CD4-positive, alpha-beta T cell treated with Interleukin-21 for 1 hour (primary cell): ENCODE results near the gene SLC6A16.
"Not testable (repeated sequence)": the region's sequence is repeated elsewhere in the genome, so short reads cannot be mapped to it uniquely, and the experiment has no call there.

ENCODE experiments used
- DNase-seq: peaks from one replicate; pipeline ENCODE4 v3.0.0-alpha.2; 2020

Gene SLC6A16

DNA sequence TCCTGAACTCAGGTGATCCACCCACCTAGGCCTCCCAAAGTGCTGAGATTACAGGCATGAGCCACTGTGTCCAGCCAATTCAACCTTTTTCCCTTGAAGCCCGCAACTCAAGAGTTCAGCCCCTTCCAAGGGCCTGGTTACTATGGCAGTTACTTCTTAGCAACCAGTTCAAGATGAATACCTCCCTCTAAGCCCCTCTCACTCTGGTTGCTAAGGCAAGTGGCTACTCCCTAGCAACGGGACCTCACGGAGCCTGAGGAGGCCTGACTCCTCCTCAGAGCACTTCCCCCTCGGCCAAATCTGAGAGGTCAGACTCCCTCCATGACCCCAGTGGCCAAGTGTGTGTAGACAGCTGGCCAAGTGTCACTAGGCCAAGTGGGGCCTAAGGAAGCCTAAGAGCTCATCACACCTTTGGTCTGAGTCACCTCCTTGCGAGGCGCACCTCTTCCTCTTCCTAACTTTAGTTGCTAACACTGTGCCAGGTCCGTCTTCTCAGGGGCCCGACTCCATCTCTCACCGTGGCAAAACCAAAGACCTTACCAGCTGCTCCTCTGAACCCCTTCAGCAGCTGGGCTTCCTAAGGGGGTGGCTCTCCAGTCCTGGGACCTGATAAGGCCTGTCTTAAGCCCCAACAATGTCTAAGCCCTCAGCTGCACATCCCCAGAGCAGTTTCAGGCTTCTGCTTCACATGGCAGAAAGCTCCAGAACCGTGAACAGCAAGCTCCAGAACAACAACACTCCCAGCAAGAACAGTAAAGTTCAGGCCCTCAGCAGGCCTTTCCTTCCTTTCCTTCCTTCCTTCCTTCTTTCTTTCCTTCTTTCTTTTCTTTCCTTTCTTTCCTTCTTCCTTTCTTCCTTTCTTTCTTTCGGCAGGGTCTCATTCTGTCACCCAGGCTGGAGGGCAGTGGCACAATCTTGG is 19.8 kb upstream of the SLC6A16 start:
- no peak for DNase-seq

DNA sequence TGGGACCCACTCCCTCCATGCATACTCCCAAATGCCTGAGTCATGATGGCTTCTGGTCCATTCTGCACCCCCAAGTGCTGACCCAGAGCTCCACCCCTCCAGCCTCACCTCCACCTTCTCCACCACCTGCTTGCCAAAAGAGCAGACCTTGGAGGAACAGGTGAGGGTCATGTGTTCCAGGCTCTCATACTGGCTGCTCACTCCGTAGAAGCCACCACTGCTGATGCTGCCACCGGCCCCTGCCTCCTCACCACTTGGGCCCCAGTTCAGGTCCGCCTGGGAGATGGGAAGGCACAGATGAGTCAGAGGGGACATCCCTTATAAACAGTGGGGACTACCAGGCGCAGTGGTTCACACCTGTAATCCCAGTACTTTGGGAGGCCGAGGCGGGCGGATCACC is 18.1 kb upstream of the SLC6A16 start:
- no peak for DNase-seq

DNA sequence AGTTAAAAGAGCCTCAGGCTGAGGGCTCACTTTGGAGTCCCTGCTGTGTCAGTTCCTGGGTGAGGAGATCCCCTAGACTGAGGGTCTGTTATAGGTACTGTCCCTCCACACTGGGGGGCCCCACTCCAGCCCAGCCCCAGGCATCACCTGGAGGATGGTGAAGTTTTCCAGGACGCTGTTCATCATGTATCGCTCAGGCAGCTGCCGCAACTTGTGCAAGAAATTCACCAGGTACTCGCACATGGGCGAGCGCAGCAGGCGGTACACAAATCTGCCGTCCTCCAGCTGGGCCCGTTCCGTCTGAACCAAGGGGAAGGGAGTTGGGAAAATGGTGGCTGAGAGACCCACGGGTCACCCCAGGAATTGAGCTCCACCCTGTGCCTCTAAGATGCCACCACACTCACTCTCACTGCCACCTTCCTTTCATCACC is 17.3 kb upstream of the SLC6A16 start:
- no peak for DNase-seq

DNA sequence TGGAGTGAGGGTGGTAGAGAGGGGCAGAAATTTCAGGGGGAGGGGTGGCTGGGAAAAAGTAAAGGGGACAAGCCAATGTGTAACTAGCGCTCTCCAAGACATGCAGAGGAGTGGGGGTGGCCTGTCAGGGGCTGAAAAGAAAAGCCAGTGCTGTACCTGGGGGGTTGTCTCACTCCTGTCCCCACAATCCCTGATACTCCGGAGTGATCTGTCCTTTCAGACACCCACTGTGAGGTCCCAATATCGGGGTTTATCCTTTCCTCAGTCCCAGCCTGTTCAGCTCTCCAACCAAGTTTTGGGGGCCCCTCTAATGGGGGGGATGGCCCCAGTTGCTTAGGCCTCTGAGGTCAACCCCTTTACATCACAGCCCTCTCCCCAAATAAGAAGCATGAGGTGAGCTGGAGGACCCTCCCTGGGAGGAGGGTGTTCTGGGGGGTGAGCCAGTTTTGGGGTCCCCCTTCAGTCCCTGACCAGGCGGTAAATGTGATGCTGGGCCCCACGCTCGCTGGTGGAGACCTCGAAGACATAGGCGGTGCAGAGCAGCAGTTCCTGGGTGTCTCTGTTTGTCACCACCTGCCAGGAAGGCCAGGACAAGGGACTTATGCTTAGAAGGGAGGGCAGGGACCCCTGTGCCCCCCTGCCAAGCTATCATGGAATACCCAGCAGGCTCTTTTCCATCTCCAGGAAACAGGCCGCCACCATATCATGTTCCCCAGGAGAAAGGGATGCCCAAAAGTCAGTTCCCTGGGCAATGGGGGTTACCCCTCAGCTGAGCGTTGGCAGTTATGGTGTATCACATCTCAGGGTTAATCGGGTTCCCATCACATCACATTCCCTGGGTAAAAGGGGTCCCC is 16.1 kb upstream of the SLC6A16 start:
- no peak for DNase-seq

DNA sequence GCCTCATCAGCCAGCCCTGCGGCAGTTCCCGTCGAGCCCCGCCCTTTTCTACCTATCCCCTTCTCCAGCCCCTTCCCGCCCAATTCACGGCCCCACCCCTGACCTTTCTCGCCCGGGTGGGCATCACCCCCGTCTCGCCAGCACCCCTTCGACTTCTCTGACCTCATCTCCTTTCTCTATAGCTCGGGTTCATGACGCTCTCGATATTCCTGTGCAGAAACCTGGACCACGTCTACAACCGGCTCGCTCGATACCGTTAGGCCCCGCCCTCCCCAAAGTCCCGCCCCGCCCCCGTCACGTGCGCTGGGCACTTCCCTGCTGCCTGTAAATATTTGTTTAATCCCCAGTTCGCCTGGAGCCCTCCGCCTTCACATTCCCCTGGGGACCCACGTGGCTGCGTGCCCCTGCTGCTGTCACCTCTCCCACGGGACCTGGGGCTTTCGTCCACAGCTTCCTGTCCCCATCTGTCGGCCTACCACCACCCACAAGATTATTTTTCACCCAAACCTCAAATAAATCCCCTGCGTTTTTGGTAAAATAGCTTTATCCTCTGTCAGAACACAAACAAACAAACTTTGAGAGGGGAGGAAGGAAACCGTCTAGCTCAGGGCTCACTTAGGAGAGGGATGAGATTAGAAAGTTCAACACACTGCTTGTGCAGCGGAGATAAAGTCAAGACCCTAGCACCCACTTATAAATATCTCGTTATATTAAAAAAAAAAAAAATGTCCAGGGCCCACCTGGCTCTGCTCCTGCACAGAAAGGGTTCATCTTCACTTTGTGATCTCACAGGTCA is 15.3 kb upstream of the SLC6A16 start:
- DNase-seq = peak; percentile 27

DNA sequence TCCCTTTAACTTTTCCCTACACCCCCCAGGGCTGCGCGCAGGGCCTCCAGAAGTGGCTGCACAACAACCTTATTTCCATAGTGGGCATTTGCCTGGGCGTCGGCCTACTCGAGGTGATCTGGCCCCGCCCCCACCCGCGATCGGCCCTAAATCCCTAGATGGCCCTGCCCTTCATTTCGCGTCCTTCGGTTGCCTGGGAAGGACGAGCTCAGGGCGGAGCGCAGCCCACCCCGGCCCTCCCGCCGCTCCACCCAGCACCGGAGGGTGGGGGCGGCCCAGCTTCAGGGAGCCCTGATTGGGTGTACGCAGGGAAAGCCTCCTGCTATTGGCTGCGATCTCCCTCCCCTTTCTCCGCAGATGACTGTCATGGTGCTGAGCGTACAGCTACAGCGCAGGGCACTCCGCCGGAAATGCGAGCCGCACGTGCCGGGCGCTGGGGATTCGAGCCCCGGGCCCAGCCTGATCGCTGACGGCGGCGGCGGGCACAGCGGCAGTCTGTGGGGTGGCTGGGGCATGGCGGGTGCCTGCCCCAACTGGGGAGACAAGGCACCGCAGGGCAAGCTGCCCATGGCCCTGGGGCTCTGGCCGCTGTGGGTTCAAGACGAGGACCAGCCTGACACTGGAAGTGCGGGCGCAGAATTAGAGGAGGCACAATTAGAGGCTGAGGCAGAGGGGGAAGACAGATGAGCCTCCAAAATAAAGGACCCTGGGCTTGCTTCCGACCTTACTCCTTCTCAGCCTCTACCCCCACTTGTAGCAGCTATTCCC is 14.5 kb upstream of the SLC6A16 start:
- DNase-seq = no peak

DNA sequence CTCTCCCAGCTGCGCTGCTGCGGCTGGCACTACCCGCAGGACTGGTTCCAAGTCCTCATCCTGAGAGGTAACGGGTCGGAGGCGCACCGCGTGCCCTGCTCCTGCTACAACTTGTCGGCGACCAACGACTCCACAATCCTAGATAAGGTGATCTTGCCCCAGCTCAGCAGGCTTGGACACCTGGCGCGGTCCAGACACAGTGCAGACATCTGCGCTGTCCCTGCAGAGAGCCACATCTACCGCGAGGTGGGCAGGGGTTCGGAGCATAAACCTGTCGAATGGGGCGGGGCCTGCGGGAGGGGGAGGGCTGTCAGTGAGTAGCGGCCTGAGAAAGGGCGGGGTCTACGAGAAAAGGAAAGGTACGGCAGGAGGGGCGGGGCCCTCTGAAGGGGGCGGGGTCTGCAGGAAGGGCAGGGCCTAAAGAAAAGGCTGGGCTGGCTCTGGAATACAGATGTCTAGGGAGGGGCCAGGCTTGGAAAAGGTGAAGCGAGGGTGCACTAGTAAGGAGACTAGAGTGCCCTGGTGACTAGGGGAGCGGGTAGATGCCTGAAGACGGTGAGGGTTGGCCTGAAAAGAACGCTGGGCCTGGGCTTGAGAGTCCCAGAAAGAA is 13.8 kb upstream of the SLC6A16 start:
- peak; percentile 13 for DNase-seq

DNA sequence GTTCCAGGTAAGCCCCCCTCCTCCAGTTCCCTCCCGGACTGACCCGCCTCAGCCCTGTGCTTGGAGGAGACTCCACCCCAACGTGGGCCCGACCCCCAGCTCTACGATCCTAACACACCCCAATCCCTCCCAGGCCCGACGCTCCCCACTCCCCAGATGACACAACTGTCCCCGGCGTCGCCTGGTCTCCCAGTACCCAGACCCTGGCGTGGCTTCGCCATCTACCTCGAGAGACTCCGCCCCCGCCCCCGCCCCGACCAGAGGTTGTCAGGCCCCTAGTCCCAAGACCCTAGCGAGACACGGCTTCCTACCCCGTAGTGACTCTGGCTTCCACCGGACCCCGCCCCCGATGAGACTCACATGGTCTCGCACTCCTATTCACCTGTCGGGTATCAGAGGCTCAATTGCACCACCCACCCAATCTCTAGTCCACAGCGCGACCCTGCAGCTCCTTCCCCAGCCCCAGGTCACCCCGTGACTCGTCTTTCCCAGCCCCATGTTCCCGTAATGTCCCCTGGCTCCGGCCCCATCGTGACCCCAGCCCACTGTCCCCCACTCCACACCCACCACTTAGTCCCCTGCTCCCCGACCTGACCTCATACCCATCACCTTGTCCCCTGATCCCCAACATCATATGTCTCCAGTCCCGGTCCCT is 13.2 kb upstream of the SLC6A16 start:
- DNase-seq = no peak

DNA sequence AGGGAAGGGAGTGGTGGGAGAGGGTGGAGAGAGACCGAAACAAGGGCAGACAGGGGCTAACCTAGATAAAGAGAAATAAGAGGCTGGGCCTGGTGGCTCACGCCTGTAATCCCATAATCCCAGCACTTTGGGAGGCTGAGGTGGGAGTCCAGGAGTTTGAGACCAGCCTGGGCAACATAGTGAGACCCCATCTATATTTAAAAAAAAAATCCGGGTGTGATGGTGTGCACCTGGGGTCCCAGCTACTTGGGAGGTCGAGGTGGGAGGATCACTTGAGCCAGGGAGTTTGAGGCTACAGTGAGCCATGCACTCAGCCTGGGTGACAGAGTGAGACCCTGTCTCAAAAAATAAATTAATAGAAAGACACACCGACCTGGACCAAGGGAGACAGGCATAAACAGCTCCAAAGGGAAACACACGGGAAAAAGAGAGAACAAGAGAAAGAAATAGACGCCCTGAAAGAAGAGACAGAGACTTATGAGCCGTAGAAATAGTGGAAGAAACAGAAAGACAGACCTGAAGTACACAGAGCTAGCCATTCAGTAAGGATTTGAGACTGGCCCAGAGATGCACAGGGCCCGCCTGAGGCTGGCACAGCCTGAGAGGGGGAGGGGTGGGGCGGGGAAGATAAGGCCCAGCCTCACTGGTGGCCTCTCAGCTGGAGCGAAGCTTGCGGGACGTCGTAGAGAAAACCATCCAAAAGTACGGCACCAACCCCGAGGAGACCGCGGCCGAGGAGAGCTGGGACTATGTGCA is 12.5 kb upstream of the SLC6A16 start:
- no peak for DNase-seq

DNA sequence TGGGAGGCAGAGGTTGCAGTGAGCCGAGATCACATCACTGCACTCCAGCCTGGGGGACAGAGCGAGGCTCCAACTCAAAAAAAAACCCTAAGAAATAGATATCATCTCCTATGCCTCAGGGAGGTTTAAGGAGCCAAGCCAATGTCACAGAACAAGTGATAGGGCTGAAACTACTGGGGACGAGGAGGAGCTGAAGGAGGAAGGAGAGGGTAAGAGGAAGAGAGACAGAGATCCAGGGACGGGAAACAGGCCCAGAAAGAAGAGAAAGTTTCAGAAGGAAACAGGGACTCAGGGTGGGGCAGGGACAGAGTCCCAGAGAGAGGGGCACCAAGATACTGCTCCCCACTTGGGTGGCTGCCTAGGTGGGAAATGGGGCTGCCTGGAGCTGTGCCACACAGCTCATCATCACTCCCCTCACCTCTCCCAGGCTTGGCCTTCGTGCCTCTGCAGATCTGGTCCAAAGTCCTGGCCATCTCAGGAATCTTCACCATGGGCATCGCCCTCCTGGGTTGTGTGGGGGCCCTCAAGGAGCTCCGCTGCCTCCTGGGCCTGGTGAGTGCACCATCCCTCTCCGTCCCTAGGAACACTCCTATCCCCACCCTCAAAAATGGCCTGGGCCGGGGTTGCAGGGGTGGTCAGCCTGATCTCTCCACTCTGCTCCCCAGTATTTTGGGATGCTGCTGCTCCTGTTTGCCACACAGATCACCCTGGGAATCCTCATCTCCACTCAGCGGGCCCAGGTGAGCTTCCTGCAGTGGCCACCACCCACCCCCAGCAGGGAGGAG is 11.7 kb upstream of the SLC6A16 start:
- no peak for DNase-seq

DNA sequence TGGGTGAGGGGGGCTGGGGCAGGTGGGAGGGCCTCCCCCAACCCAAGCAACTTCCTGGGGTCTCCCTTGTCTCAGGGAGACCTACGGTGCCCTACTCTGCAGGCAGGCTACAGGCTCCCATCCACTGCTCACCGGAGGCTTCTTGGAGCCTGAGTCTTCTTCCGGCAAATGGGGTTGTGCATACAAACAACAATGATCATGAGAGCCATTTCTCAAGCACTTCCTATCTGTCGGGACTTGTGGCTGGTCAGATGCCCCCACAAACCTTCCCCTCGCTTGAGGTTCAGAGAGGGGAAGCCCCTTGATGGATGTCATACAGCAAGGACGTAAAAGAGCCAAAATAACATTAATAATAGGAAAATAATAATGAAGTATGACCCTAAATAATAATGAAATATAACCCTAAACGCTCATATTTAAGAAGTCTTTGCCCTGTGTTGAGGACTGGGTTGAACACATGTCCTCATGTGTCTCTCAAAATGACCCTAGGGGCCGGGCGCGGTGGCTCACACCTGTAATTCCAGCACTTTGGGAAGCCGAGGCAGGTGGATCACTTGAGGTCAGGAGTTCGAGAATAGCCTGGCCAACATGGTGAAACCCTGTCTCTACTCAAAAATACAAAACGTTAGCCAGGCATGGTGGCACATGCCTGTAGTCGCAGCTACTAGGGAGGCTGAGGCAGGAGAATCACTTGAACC is 10.9 kb upstream of the SLC6A16 start:
- peak; percentile 50 for DNase-seq

DNA sequence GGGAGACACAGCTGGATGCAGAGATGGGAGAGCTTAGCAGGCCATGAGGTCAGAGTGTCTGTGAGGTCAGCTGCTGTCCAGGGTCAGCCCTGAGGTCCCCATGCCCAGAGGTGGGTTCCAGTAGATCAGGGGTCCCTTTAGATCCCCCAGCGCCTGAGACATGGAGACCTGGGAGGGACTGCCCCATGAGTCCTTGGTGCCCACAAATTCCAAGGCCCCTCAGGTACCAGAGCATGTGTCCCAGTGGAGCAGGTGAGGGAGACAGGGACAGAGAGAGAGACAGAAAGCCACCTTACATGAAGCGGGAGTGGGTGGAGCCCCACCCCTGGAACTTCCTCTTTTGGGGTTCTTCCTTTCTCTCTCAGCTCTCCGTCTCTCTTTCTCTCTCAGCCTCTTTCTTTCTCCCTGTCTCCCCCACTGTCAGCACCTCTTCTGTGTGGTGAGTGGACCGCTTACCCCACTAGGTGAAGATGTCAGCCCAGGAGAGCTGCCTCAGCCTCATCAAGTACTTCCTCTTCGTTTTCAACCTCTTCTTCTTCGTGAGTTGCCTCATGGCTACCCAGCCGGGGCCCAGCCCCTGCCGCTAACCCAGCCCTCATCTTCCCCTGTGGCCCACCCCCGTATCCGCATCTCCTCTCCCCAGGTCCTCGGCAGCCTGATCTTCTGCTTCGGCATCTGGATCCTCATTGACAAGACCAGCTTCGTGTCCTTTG is 10.2 kb upstream of the SLC6A16 start, which contains the start of gene CD37:
CD37 (plus strand) TSS at position 336 of the 713 bp plus-strand sequence; CDS start at position 471, 135 bp downstream.
- peak; percentile 56 for DNase-seq

DNA sequence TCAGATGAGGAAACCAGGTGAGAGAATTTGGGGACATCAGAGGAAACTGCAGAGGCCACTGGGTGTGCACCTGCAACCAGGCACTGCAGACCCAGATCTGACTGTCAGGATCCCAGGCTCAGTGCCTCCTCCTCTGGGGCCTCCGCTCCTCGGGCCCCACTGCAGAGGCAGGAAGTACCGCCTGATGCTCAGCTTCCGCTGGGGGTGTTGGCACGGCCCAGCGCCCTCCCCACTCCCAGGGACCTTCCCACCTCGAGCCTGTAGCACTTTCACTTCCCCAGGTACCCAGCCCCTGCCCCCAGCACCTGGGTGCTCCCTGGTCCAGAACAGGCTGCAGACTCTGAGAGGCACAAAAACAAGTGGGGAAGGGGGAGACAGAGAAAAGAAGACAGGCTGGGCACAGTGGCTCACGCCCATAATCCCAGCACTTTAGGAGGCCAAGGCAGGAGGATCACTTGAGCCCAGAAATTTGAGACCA is 8.9 kb upstream of the SLC6A16 start:
- peak; percentile 73 for DNase-seq

DNA sequence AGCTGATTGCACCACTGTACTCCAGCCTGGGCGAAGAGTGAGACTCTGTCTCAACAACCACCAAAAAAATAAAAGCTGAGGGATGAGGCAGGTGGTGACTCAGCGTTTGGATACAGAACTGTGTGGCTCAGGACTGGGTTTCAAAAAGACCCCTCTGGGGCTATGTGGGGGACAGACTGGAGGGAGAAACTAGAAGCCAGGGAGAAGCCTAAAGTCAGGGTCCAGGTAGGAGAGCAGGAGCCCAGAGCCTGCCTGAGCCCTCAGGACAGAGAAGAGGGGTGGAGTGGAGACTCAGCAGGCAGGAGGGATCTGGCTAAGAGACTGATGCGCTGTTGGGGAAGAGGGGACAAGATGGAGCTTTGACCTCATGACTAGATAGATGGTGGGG is 8.4 kb upstream of the SLC6A16 start:
- no peak for DNase-seq

DNA sequence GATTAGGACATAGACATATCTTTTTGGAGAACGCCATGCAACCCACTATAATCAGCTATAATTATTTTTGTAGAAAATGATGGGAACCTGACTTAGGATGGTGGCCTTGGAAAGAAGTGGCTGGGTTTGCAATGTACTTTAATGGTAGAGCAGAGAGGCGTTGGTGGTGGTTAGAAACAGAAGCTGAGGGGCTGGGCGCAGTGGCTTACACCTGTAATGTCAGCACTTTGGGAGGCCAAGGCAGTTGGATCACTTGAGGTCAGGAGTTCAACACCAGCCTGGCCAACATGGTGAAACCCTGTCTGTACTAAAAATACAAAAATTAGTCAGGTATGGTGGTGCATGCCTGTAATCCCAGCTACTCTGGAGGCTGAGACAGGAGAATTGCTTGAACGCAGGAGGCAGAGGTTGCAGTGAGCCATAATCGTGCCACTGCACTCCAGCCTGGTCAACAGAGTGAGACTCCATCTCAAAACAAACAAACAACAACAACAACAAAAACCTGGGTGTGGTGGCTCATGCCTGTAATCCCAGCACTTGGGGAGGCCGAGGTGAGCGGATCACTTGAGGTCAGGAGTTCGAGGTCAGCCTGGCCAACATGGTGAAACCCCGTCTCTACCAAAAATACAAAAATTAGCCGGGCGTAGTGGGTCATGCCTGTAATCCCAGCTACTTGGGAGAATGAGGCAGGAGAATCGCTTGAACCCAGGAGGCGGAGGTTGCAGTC is 7.9 kb upstream of the SLC6A16 start:
- not testable (repeated sequence) for DNase-seq

DNA sequence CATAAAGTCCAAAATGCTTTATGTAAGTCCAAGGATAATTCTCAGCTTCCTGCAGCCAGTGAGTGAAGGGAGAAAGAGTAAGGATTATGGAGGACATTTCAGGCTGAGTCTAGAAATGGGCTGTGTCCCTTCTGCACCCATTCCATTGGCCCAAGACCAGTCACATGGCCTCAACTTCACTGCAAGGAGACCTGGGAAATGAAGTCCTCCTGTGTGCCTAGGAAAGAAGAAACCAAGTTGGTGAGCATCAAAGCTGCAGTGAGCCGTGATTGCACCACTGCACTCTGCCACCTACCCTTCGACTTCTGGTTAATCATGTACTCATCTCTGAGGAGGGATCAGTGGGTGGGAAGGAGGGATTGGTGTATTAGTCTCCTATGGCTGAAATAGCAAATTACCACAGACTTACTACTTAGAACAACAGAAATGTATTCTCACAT is 6.6 kb upstream of the SLC6A16 start:
- DNase-seq = peak; percentile 80

DNA sequence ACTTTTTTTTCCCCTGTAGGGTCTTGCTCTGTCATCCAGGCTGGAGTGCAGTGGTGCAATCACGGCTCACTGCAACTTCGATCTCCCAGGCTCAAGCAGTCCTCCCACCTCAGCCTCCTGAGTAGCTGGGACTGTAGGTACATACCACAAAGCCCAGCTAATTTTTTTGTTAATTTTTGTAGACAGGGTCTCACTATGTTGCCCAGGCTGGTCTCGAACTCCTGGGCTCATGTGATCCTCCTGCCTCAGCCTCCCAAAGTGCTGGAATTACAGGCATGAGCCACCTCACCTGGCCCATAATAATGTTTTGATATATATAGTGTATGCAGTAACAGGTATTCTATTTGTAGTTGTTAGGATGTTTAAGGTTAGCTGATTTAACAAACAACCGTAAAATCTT is 6.2 kb upstream of the SLC6A16 start:
- not testable (repeated sequence) for DNase-seq
